HG03432 (cell line): Measurements from ENCODE around the gene ADRA1B.
"Not testable (repeated sequence)": the region's sequence is repeated elsewhere in the genome, so short reads cannot be mapped to it uniquely, and the experiment has no call there.

Experiments used
- ATAC-seq: cut with Tn5 transposase; IDR thresholded peaks from one replicate; pipeline ENCODE4 v1.9.1; 2021; ENCODE audit warnings: mild to moderate bottlenecking, moderate library complexity; ENCODE audit not compliant: unreplicated experiment

Gene ADRA1B

GRCh38 chr5:160009591-160009989, 93.3 kb downstream of the ADRA1B start:
- ATAC-seq, result peak; percentile 4

GRCh38 chr5:160011471-160011870, 95.2 kb downstream of the ADRA1B start:
- ATAC-seq, result no peak

- not testable (repeated sequence) for ATAC-seq
These were observed 97.9 kb downstream of the ADRA1B start for GRCh38 chr5:160014197-160014596.

GRCh38 chr5:160018945-160019625, 102.8 kb downstream of the ADRA1B start:
- no peak for ATAC-seq

GRCh38 chr5:160020266-160020770, 104.0 kb downstream of the ADRA1B start:
- ATAC-seq, result no peak

GRCh38 chr5:160020964-160021363, 104.7 kb downstream of the ADRA1B start:
- no peak for ATAC-seq

- ATAC-seq, result peak; percentile 93
These were observed 105.7 kb downstream of the ADRA1B start for GRCh38 chr5:160021831-160022446.
